Measurements from ENCODE around the gene RER1.

The RER1 gene

GRCh38 chr1:2386636-2387611, 4.7 kb upstream of the RER1 start:
- Mint-ChIP-seq H3K4me1 (peaks cover 19% of the 10 kb centered on the region), H3K27ac (no peak overlapping the region), H3K4me3 (no peak overlapping the region), H3K36me3 (no peaks in the 10 kb centered on the region), H3K27me3 (no peaks in the 10 kb centered on the region), H3K9me3 (no peaks in the 10 kb centered on the region)
- no peak for DNase-seq
- CTCF ChIA-PET: interaction anchor here (2.0 kb wide), 1 partner anchor 192 kb away, joined by 8 read pairs; the partner anchor contains the start of gene FAAP20

- Mint-ChIP-seq H3K27me3 (no peaks in the 10 kb centered on the region), H3K9me3 (no peaks in the 10 kb centered on the region), H3K36me3 (peaks cover 11% of the 10 kb centered on the region), H3K27ac (no peak overlapping the region), H3K4me3 (no peak overlapping the region), H3K4me1 (peaks cover 28% of the 10 kb centered on the region)
- no peak for DNase-seq
- CTCF ChIA-PET: interaction anchor here (1.4 to 3.9 kb wide), 3 partner anchors 9 to 193 kb away, joined by 3 to 22 read pairs (median 8); partner anchors contain the start of gene FAAP20
Measured at GRCh38 chr1:2388004-2388913, 3.4 kb upstream of the RER1 start.

GRCh38 chr1:2389644-2390043, 2.0 kb upstream of the RER1 start:
- H3K27ac Mint-ChIP-seq: no peak overlapping the region
- no peaks in the 10 kb centered on the region for H3K9me3 Mint-ChIP-seq
- H3K27me3 Mint-ChIP-seq: no peaks in the 10 kb centered on the region
- no peak for DNase-seq
- peaks cover 21% of the 10 kb centered on the region for H3K36me3 Mint-ChIP-seq
- H3K4me1 Mint-ChIP-seq: peaks cover 38% of the 10 kb centered on the region
- CTCF ChIA-PET: interaction anchor here (0.7 to 3.9 kb wide), 4 partner anchors 9 to 194 kb away, joined by 3 to 22 read pairs (median 11); partner anchors contain the start of gene FAAP20
- H3K4me3 Mint-ChIP-seq: peak overlapping the region; percentile 78

DNA sequence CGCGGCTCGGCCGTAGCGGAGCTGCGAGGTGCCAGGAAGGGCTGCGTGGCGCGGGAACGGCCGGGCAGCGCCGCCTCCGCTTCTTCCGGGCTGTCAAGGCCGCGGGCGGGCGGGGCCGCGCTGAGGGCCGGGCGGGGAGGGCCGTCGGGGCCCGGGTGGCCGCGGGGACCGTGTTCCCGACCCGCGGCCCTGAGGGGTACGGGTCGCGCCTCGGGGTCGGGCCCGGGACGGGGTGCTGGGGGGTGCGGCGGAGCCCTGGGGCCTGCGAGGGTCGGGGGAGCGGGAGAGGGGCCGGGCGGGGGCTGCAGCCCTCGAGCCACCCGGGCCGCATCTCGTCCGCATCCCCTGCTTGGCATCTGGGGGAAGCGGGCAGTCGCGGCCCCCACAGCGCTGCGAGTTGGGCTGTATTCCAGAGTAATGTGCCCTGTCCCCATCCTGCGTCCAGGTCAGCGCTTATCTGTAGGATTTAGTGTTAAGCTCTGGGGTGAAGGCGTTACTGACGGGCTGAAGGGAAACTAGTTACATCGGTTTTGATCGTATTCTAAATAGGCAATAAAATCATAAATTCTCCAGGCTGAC, 379 bp downstream of the RER1 start:
- peak overlapping the region; percentile 88 for H3K27ac Mint-ChIP-seq
- H3K36me3 Mint-ChIP-seq: peaks cover 33% of the 10 kb centered on the region
- CTCF ChIA-PET: interaction anchor here (0.9 to 3.9 kb wide), 4 partner anchors 11 to 196 kb away, joined by 3 to 22 read pairs (median 11); partner anchors contain the start of gene FAAP20
- peaks cover 47% of the 10 kb centered on the region for H3K4me1 Mint-ChIP-seq
- no peaks in the 10 kb centered on the region for H3K27me3 Mint-ChIP-seq
- H3K9me3 Mint-ChIP-seq: no peaks in the 10 kb centered on the region
- no peak for DNase-seq
- H3K4me3 Mint-ChIP-seq: peak overlapping the region; percentile 81

GRCh38 chr1:2392686-2393085, 1.0 kb downstream of the RER1 start:
- peak overlapping the region; percentile 81 for H3K4me3 Mint-ChIP-seq
- peaks cover 39% of the 10 kb centered on the region for H3K36me3 Mint-ChIP-seq
- no peaks in the 10 kb centered on the region for H3K27me3 Mint-ChIP-seq
- peak overlapping the region; percentile 88 for H3K27ac Mint-ChIP-seq
- peaks cover 49% of the 10 kb centered on the region for H3K4me1 Mint-ChIP-seq
- CTCF ChIA-PET: interaction anchor here (3.8 kb wide), 1 partner anchor 12 kb away, joined by 19 read pairs; no protein-coding TSS in a partner anchor
- H3K9me3 Mint-ChIP-seq: no peaks in the 10 kb centered on the region
- DNase-seq: no peak

DNA sequence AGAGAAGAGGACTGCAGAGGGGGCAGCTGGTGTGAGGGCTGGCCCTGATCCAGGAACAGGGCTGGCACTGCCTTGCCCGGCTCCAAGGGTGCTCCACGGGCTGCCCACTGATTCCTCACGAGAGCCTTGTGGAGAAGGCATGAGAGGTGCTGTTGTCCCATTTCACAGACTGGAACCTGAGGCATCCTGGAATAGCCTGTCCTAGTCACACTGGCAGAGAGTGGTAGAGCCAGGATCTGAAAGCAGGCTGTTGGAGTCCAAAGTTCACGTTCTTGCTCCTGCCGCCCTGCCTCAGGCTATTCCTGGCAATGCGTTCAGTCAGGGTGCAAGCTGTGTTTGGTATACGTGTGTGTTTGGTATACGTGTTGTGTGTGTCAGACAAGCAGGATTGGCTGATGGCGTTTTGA, 1.8 kb downstream of the RER1 start:
- H3K27ac Mint-ChIP-seq: no peak overlapping the region
- CTCF ChIA-PET: interaction anchor here (0.7 kb wide), 1 partner anchor 14 kb away, joined by 3 read pairs; no protein-coding TSS in a partner anchor
- DNase-seq: no peak
- H3K4me1 Mint-ChIP-seq: peaks cover 49% of the 10 kb centered on the region
- peaks cover 39% of the 10 kb centered on the region for H3K36me3 Mint-ChIP-seq
- H3K27me3 Mint-ChIP-seq: no peaks in the 10 kb centered on the region
- peak overlapping the region; percentile 81 for H3K4me3 Mint-ChIP-seq
- H3K9me3 Mint-ChIP-seq: no peaks in the 10 kb centered on the region

DNA sequence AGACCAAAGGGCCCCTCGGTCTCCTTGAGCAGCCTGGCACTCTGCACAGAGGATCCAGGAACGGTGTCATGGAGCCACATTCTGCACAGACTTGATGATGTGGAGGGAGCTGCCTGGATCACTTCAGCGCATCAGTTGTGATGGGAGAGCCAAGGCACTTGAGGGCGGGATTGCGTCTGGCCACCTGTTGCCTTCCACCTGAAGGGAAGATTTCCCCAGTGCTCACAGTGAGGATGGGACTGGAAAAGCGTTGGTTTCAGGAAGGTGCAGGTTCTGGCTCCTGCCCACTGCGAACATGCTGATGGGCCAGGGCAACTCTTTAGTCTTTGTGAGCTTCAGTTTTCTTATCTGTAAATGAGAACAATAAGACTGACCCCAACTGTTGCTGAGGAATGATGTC, 2.6 kb downstream of the RER1 start:
- Mint-ChIP-seq H3K36me3 (peaks cover 46% of the 10 kb centered on the region), H3K4me1 (peaks cover 51% of the 10 kb centered on the region), H3K9me3 (no peaks in the 10 kb centered on the region), H3K4me3 (no peak overlapping the region), H3K27me3 (no peaks in the 10 kb centered on the region), H3K27ac (no peak overlapping the region)
- CTCF ChIA-PET: interaction anchor here (0.7 kb wide), 1 partner anchor 13 kb away, joined by 3 read pairs; no protein-coding TSS in a partner anchor
- no peak for DNase-seq

- H3K27ac Mint-ChIP-seq: peak overlapping the region; percentile 45
- H3K4me3 Mint-ChIP-seq: no peak overlapping the region
- peaks cover 49% of the 10 kb centered on the region for H3K36me3 Mint-ChIP-seq
- H3K4me1 Mint-ChIP-seq: peaks cover 51% of the 10 kb centered on the region
- CTCF ChIA-PET: no interaction called here
- H3K27me3 Mint-ChIP-seq: no peaks in the 10 kb centered on the region
- no peaks in the 10 kb centered on the region for H3K9me3 Mint-ChIP-seq
- no peak for DNase-seq
Measured at GRCh38 chr1:2394761-2395160, 3.1 kb downstream of the RER1 start.

- Mint-ChIP-seq H3K9me3 (no peaks in the 10 kb centered on the region), H3K27me3 (no peaks in the 10 kb centered on the region), H3K4me3 (no peak overlapping the region), H3K36me3 (peaks cover 52% of the 10 kb centered on the region), H3K4me1 (peaks cover 46% of the 10 kb centered on the region), H3K27ac (peak overlapping the region; percentile 45)
- DNase-seq: no peak
- CTCF ChIA-PET: no interaction called here
Measured at GRCh38 chr1:2395245-2395644, 3.6 kb downstream of the RER1 start.

- CTCF ChIA-PET: no interaction called here
Measured at GRCh38 chr1:2396059-2396458, 4.4 kb downstream of the RER1 start.

DNA sequence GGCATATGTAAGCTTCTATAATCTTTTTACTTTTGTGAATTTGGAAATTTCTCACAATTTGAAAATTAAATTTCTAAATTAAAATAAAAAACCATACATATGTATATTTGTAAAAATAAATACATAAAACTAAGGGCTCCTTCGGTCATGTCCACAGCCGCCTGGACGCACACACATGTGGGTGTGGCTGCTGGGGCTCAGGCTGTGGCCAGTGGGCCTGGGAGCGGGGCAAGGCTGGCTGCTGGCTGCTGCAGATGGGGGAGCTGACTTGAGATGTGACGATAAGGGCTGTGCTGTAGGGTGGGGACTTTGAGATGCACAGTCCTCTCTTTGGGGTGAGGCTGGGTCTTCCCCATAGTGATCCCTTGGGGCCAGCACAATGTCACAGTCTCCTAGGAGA, 4.8 kb downstream of the RER1 start:
- no peaks in the 10 kb centered on the region for H3K27me3 Mint-ChIP-seq
- no peak overlapping the region for H3K4me3 Mint-ChIP-seq
- CTCF ChIA-PET: no interaction called here

More at GRCh38 chr1:2396059-2396458, 4.4 kb downstream of the RER1 start:
- Mint-ChIP-seq H3K27me3 (no peaks in the 10 kb centered on the region), H3K4me3 (no peak overlapping the region), H3K27ac (no peak overlapping the region), H3K36me3 (peaks cover 59% of the 10 kb centered on the region), H3K9me3 (peaks cover 3% of the 10 kb centered on the region), H3K4me1 (peaks cover 42% of the 10 kb centered on the region)
- no peak for DNase-seq

GRCh38 chr1:2397007-2397679, 5.5 kb downstream of the RER1 start:
- no peak overlapping the region for H3K4me3 Mint-ChIP-seq
- no peak overlapping the region for H3K27ac Mint-ChIP-seq
- DNase-seq: no peak
- H3K36me3 Mint-ChIP-seq: peaks cover 67% of the 10 kb centered on the region
- CTCF ChIA-PET: no interaction called here
- no peaks in the 10 kb centered on the region for H3K27me3 Mint-ChIP-seq
- peaks cover 43% of the 10 kb centered on the region for H3K4me1 Mint-ChIP-seq
- peaks cover 3% of the 10 kb centered on the region for H3K9me3 Mint-ChIP-seq

More for the DNA sequence above, 4.8 kb downstream of the RER1 start:
- peaks cover 3% of the 10 kb centered on the region for H3K9me3 Mint-ChIP-seq
- no peak for DNase-seq
- H3K27ac Mint-ChIP-seq: no peak overlapping the region
- H3K36me3 Mint-ChIP-seq: peaks cover 61% of the 10 kb centered on the region
- H3K4me1 Mint-ChIP-seq: peaks cover 42% of the 10 kb centered on the region

DNA sequence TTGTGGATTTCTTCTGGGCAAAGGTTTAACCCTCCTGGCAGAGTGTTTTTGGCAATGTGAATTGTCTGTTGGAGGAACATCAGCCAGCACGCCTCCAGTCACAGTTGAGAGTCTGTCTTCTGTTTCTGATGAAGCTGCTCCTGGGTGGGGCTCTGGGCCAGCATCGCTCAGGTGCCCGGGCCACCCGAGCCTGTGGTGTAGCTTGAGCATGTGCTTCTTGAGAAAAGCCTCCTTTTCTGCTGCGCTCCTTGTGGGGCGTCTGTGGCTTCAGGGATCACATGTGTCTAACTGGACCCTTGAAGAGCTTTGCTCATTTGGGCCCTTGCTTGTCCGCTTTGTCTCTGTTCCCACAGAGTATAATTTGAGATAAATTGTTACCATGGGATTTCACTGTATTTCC, 7.2 kb downstream of the RER1 start:
- Mint-ChIP-seq H3K9me3 (peaks cover 3% of the 10 kb centered on the region), H3K36me3 (peaks cover 63% of the 10 kb centered on the region), H3K27me3 (no peaks in the 10 kb centered on the region), H3K4me1 (peaks cover 27% of the 10 kb centered on the region), H3K4me3 (no peak overlapping the region), H3K27ac (no peak overlapping the region)
- no peak for DNase-seq
- CTCF ChIA-PET: no interaction called here

Measured in activated naive CD4-positive, alpha-beta T cell treated with anti-CD3 and anti-CD28 coated beads, Interleukin-2, amount 10 ng/mL, durations not matched to agents 7 days and 5 days (primary cell).